OCI-LY1 (cell line): ENCODE results near the gene TBXAS1.

Experiments
- CTCF ChIP-seq: fragments of 200-600 bp; sonication (generic), shearing (Covaris generic); IDR thresholded peaks from 2 replicates; pipeline ENCODE4 v1.5.1; 2017; ENCODE audit warnings: mild to moderate bottlenecking, antibody characterized with exemption, low read length, moderate library complexity, mixed read lengths
- EZH2 ChIP-seq: fragments of 200-600 bp; sonication (generic), shearing (Covaris generic); IDR thresholded peaks from 2 replicates; pipeline ENCODE4 v1.8.0; 2017; ENCODE audit warnings: borderline replicate concordance, mixed run types, mild to moderate bottlenecking, antibody characterized with exemption, low read length, moderate library complexity, mixed read lengths

GRCh38 chr7:139898483-139898882 lies 69.4 kb downstream of the TBXAS1 start:
- TF ChIP-seq CTCF (no peak), EZH2 (no peak)
